Hepatic stellate cell (primary cell): ENCODE data around the gene SORCS2.

Experiments
- DNase-seq: peaks from one replicate; pipeline ENCODE4 v3.0.0; 2011; ENCODE audit warnings: low spot score

The SORCS2 gene

GRCh38 chr4:7530932-7531639, 338.7 kb downstream of the SORCS2 start:
- DNase-seq: no peak

GRCh38 chr4:7531640-7531994, 339.3 kb downstream of the SORCS2 start:
- DNase-seq: no peak

- DNase-seq: no peak
Observed at GRCh38 chr4:7532043-7532442, 339.7 kb downstream of the SORCS2 start.

- no peak for DNase-seq
Observed at GRCh38 chr4:7533267-7533666, 340.9 kb downstream of the SORCS2 start.

- DNase-seq: no peak
Observed at GRCh38 chr4:7535094-7535493, 342.8 kb downstream of the SORCS2 start.

- no peak for DNase-seq
Observed at GRCh38 chr4:7535619-7536018, 343.3 kb downstream of the SORCS2 start.

GRCh38 chr4:7536876-7537275, 344.5 kb downstream of the SORCS2 start:
- DNase-seq: no peak

GRCh38 chr4:7537853-7538400, 345.6 kb downstream of the SORCS2 start:
- no peak for DNase-seq

- no peak for DNase-seq
Observed at GRCh38 chr4:7538518-7538917, 346.2 kb downstream of the SORCS2 start.

- no peak for DNase-seq
Observed at GRCh38 chr4:7539186-7539585, 346.8 kb downstream of the SORCS2 start.

GRCh38 chr4:7539659-7540058, 347.3 kb downstream of the SORCS2 start:
- no peak for DNase-seq

- DNase-seq: no peak
Observed at GRCh38 chr4:7540206-7540605, 347.9 kb downstream of the SORCS2 start.

GRCh38 chr4:7540654-7541413, 348.5 kb downstream of the SORCS2 start:
- DNase-seq: no peak

- no peak for DNase-seq
Observed at GRCh38 chr4:7541414-7541810, 349.1 kb downstream of the SORCS2 start.

GRCh38 chr4:7542781-7543180, 350.4 kb downstream of the SORCS2 start:
- no peak for DNase-seq

GRCh38 chr4:7546152-7546808, 353.9 kb downstream of the SORCS2 start:
- DNase-seq: no peak

GRCh38 chr4:7546809-7547367, 354.6 kb downstream of the SORCS2 start:
- peak; percentile 41 for DNase-seq

- DNase-seq: no peak
Observed at GRCh38 chr4:7547368-7548040, 355.2 kb downstream of the SORCS2 start.

- no peak for DNase-seq
Observed at GRCh38 chr4:7549866-7550265, 357.5 kb downstream of the SORCS2 start.

GRCh38 chr4:7552466-7552865, 360.1 kb downstream of the SORCS2 start:
- DNase-seq: no peak

GRCh38 chr4:7553280-7553679, 360.9 kb downstream of the SORCS2 start:
- DNase-seq: no peak

GRCh38 chr4:7554905-7555304, 362.6 kb downstream of the SORCS2 start:
- no peak for DNase-seq
